Astrocyte (in vitro differentiated cells and primary cell): ENCODE results near the gene CYP20A1. TPM values are rescaled to one million over a fixed set of nuclear protein-coding genes. Genes with fewer than 3 reads are reported as not detected.
"Not testable (repeated sequence)": the region's sequence is repeated elsewhere in the genome, so short reads cannot be mapped to it uniquely, and the experiment has no call there.

Source experiments
- DNase-seq: peaks from one replicate; pipeline ENCODE4 v3.0.0-alpha.2; 2010; ENCODE audit warnings: low read depth
- FAIRE-seq: peaks from 2 replicates; lab custom pipeline; 2011; peaks lifted over from hg19 to GRCh38; lab: Jason Lieb, UNC
- H2AFZ ChIP-seq: 2 replicates; pipeline ENCODE4 v1.6.0; 2012; ENCODE audit warnings: low read depth, low read length, inconsistent platforms
- H3K27ac ChIP-seq: 2 replicates; pipeline ENCODE4 v1.5.1; 2011; ENCODE audit warnings: low read depth, low read length, inconsistent platforms
- H3K27me3 ChIP-seq: 2 replicates; pipeline ENCODE4 v1.6.0; 2011; ENCODE audit warnings: low read length, inconsistent platforms; ENCODE audit not compliant: insufficient read depth
- H3K36me3 ChIP-seq: 2 replicates; pipeline ENCODE4 v1.5.1; 2011; ENCODE audit warnings: low read length, inconsistent platforms; ENCODE audit not compliant: insufficient read depth
- H3K4me1 ChIP-seq: 2 replicates; pipeline ENCODE4 v1.5.1; 2011; ENCODE audit warnings: low read length, inconsistent platforms; ENCODE audit not compliant: insufficient read depth
- H3K4me2 ChIP-seq: 2 replicates; pipeline ENCODE4 v1.6.0; 2012; ENCODE audit warnings: low read length, inconsistent platforms
- H3K4me3 ChIP-seq: 2 replicates; pipeline ENCODE4 v1.5.1; 2011; ENCODE audit warnings: low read depth, mild to moderate bottlenecking, low read length, inconsistent platforms; ENCODE audit not compliant: insufficient read depth
- H3K79me2 ChIP-seq: 2 replicates; pipeline ENCODE4 v1.6.0; 2012; ENCODE audit warnings: mild to moderate bottlenecking, low read length, inconsistent platforms; ENCODE audit not compliant: insufficient read depth
- H3K9ac ChIP-seq: 2 replicates; pipeline ENCODE4 v1.6.0; 2012; ENCODE audit warnings: mild to moderate bottlenecking, low read length, inconsistent platforms
- H3K9me3 ChIP-seq: 2 replicates; pipeline ENCODE4 v1.5.1; 2012; ENCODE audit warnings: low read depth, mild to moderate bottlenecking, low read length, inconsistent platforms; ENCODE audit not compliant: insufficient read depth
- H4K20me1 ChIP-seq: 2 replicates; pipeline ENCODE4 v1.6.0; 2012; ENCODE audit warnings: low read length, inconsistent platforms; ENCODE audit not compliant: insufficient read depth
- H3K27ac Mint-ChIP-seq: one replicate; pipeline ENCODE4 v1.8.0; 2021; ENCODE audit warnings: mild to moderate bottlenecking, mixed read lengths; ENCODE audit not compliant: unreplicated experiment
- H3K27me3 Mint-ChIP-seq: one replicate; pipeline ENCODE4 v1.8.0; 2021; ENCODE audit warnings: low read depth, mixed read lengths; ENCODE audit not compliant: unreplicated experiment
- H3K36me3 Mint-ChIP-seq: one replicate; pipeline ENCODE4 v1.8.0; 2021; ENCODE audit warnings: low read depth, mixed read lengths; ENCODE audit not compliant: unreplicated experiment
- H3K4me1 Mint-ChIP-seq: one replicate; pipeline ENCODE4 v1.8.0; 2021; ENCODE audit warnings: low read depth, mixed read lengths; ENCODE audit not compliant: unreplicated experiment
- H3K4me3 Mint-ChIP-seq: one replicate; pipeline ENCODE4 v1.8.0; 2021; ENCODE audit warnings: mild to moderate bottlenecking, moderate library complexity, mixed read lengths; ENCODE audit not compliant: unreplicated experiment
- H3K9me3 Mint-ChIP-seq: one replicate; pipeline ENCODE4 v1.8.0; 2021; ENCODE audit warnings: mild to moderate bottlenecking, mixed read lengths; ENCODE audit not compliant: unreplicated experiment
- EZH2 ChIP-seq: IDR thresholded peaks from 2 replicates; pipeline ENCODE4 v1.6.1; 2012; ENCODE audit warnings: mild to moderate bottlenecking, low read length, inconsistent platforms; ENCODE audit not compliant: insufficient read depth
- total RNA-seq: library from RNA; stranded (reverse); gene quantifications from 2 replicates; pipeline ENCODE4 v1.2.1, GENCODE V29; 2021
- TF ChIP-seq, protein P1 (sequence below): IDR thresholded peaks from 2 replicates; pipeline ENCODE4 v1.5.1; 2011; ENCODE audit warnings: low read depth, mild to moderate bottlenecking, inconsistent platforms, low read length, moderate library complexity; ENCODE audit not compliant: insufficient read depth

CYP20A1 gene
- total RNA-seq, 1 donor from 2014 or later, result 14.4 TPM

DNA sequence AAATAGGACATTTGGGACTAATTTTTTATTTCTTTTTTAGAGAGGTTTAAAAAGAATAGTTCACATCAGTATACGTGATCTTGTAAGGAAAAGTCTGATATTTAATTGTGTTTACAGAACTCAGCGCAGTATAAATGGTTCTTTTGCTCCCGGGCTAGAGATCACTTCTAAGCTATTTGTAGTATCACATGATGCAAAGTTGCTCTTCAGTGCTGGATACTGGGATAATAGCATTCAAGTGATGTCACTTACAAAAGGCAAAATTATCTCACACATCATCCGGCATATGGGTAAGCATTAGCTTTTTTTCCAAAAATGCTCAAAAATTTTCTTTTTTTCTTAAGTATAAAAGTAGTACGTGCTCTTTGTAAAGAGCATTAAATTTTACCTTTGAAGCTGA, 37.4 kb upstream of the CYP20A1 start:
- no peak for DNase-seq
- no peaks in the 10 kb centered on the region for H3K27me3 Mint-ChIP-seq
- H3K4me3 ChIP-seq, result no peak overlapping the region
- H3K9me3 ChIP-seq, result no peaks in the 10 kb centered on the region
- H4K20me1 ChIP-seq, result no peaks in the 10 kb centered on the region
- H3K27me3 ChIP-seq, result no peaks in the 10 kb centered on the region
- peaks cover 1% of the 10 kb centered on the region for H3K4me1 Mint-ChIP-seq
- no peaks in the 10 kb centered on the region for H3K79me2 ChIP-seq
- H3K27ac Mint-ChIP-seq, result no peak overlapping the region
- no peak overlapping the region for H3K27ac ChIP-seq
- H2AFZ ChIP-seq, result no peak overlapping the region
- peaks cover 8% of the 10 kb centered on the region for H3K36me3 Mint-ChIP-seq
- FAIRE-seq, result no peak
- H3K9ac ChIP-seq, result no peak overlapping the region
- H3K4me3 Mint-ChIP-seq, result no peak overlapping the region
- H3K36me3 ChIP-seq, result peaks cover 24% of the 10 kb centered on the region
- H3K9me3 Mint-ChIP-seq, result no peaks in the 10 kb centered on the region
- TF ChIP-seq, protein P1, sequence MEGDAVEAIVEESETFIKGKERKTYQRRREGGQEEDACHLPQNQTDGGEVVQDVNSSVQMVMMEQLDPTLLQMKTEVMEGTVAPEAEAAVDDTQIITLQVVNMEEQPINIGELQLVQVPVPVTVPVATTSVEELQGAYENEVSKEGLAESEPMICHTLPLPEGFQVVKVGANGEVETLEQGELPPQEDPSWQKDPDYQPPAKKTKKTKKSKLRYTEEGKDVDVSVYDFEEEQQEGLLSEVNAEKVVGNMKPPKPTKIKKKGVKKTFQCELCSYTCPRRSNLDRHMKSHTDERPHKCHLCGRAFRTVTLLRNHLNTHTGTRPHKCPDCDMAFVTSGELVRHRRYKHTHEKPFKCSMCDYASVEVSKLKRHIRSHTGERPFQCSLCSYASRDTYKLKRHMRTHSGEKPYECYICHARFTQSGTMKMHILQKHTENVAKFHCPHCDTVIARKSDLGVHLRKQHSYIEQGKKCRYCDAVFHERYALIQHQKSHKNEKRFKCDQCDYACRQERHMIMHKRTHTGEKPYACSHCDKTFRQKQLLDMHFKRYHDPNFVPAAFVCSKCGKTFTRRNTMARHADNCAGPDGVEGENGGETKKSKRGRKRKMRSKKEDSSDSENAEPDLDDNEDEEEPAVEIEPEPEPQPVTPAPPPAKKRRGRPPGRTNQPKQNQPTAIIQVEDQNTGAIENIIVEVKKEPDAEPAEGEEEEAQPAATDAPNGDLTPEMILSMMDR, result no peak
- no peak for TF ChIP-seq EZH2
- no peaks in the 10 kb centered on the region for H3K4me1 ChIP-seq
- H3K4me2 ChIP-seq, result no peak overlapping the region

DNA sequence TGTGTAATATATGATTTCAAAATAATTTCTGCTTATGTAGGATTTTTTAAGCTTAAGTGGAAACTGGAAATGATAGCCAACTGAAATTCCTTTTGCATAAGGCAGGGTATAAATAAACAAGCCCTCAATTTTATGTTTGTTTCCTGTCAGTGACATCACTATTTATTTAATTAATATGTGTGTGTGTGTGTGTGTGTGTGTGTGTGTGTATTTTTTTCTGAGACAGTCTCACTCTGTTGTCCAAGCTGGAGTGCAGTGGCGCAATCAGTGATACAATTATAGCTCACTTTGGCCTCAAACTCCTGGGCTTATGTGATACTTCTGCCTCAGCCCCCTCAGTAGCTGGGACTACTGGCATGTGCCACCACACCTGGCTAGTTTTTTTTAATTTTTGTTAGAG, 29.3 kb upstream of the CYP20A1 start:
- DNase-seq (no peak), FAIRE-seq (no peak)
- no peaks in the 10 kb centered on the region for H3K27me3 ChIP-seq
- H3K36me3 ChIP-seq, result peaks cover 20% of the 10 kb centered on the region
- H3K4me1 ChIP-seq, result no peaks in the 10 kb centered on the region
- no peaks in the 10 kb centered on the region for H3K9me3 ChIP-seq
- no peak overlapping the region for H3K4me2 ChIP-seq
- H3K9ac ChIP-seq, result no peak overlapping the region
- H3K4me3 Mint-ChIP-seq, result no peak overlapping the region
- no peak overlapping the region for H3K4me3 ChIP-seq
- H3K36me3 Mint-ChIP-seq, result peaks cover 14% of the 10 kb centered on the region
- TF ChIP-seq EZH2, result no peak
- TF ChIP-seq, protein P1, result no peak
- no peaks in the 10 kb centered on the region for H3K4me1 Mint-ChIP-seq
- H3K27me3 Mint-ChIP-seq, result no peaks in the 10 kb centered on the region
- H4K20me1 ChIP-seq, result no peaks in the 10 kb centered on the region
- no peak overlapping the region for H3K27ac ChIP-seq
- H2AFZ ChIP-seq, result no peak overlapping the region
- no peak overlapping the region for H3K27ac Mint-ChIP-seq
- no peaks in the 10 kb centered on the region for H3K79me2 ChIP-seq
- no peaks in the 10 kb centered on the region for H3K9me3 Mint-ChIP-seq

DNA sequence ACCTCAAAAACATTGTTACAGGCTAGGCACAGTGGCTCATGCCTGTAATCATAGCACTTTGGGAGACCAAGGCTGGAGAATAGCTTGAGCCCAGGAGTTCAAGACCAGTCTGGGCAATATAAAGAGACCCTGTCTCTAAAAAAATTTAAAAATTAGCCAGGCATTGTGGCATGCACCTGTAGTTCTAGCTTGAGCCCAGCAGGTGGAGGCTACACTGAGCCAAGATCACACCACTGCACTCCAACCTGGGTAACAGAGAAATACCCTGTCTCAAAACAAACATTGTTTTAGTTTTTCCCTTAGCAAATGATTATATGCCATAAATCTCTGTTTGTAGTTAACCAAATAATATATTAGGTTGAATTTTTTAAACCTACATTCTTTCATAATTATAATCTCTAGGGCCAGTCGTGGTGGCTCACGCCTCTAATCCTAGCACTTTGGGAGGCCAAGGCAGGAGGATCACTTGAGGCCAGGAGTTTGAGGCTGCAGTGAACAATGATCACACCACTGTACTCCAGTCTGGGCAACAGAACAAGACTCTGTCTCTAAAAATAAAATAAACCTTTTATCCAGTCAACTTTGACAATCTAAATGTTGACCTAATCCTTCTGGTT, 13.3 kb upstream of the CYP20A1 start:
- Histone ChIP-seq H3K79me2 (no peaks in the 10 kb centered on the region), H3K27me3 (no peaks in the 10 kb centered on the region), H3K27ac (no peak overlapping the region), H3K36me3 (peaks cover 7% of the 10 kb centered on the region), H4K20me1 (no peaks in the 10 kb centered on the region), H3K4me2 (no peak overlapping the region), H3K9me3 (no peaks in the 10 kb centered on the region), H3K4me1 (no peaks in the 10 kb centered on the region), H2AFZ (no peak overlapping the region), H3K4me3 (no peak overlapping the region), H3K9ac (no peak overlapping the region)
- Mint-ChIP-seq H3K27me3 (no peaks in the 10 kb centered on the region), H3K4me1 (no peaks in the 10 kb centered on the region), H3K4me3 (no peak overlapping the region), H3K36me3 (peaks cover 4% of the 10 kb centered on the region), H3K9me3 (peaks cover 6% of the 10 kb centered on the region), H3K27ac (no peak overlapping the region)
- TF ChIP-seq EZH2, result no peak
- TF ChIP-seq, protein P1, result peak; percentile 67
- DNase-seq (no peak), FAIRE-seq (no peak)

DNA sequence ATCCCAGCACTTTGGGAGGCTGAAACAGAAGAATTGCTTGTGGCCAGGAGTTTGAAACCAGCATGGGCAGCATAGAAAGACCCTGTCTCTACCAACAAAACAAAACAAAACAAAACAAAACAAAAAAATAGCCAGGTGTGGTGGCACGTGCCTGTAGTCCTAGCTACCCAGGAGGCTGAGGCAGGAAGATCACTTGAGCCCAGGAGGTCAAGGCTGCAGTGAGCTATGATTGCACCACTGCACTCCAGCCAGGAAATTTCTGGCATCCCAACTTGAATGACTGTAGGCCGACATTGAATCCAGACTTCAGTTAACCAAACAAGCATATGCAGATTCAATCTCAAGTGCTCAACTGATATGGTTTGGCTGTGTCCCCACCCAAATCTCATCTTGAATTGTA, 9.1 kb upstream of the CYP20A1 start:
- H3K27me3 Mint-ChIP-seq, H2AFZ ChIP-seq, DNase-seq, H3K36me3 ChIP-seq, H4K20me1 ChIP-seq, H3K27ac Mint-ChIP-seq, H3K79me2 ChIP-seq, H3K9me3 ChIP-seq, H3K27ac ChIP-seq, FAIRE-seq, H3K9ac ChIP-seq, H3K9me3 Mint-ChIP-seq, H3K4me1 Mint-ChIP-seq, H3K36me3 Mint-ChIP-seq, H3K4me3 ChIP-seq, H3K4me2 ChIP-seq, H3K27me3 ChIP-seq, H3K4me3 Mint-ChIP-seq, H3K4me1 ChIP-seq: not testable (repeated sequence)
